Smooth muscle cell (in vitro differentiated cells): Measurements from ENCODE around the gene TTC3. TPM values are rescaled to one million over a fixed set of nuclear protein-coding genes. Genes with fewer than 3 reads are reported as not detected.

Experiments used
- DNase-seq: peaks from one replicate; lab custom pipeline; 2025; ENCODE audit not compliant: unreplicated experiment; lab: John Stamatoyannopoulos, UW
- H2AFZ ChIP-seq: fragments of 200-600 bp; sonication (generic); 2 replicates; pipeline ENCODE4 v1.6.0; 2016; ENCODE audit warnings: antibody characterized with exemption, low read depth, mild to moderate bottlenecking
- H3F3A ChIP-seq: fragments of 200-600 bp; sonication (generic); 2 replicates; pipeline ENCODE4 v1.6.0; 2017; ENCODE audit warnings: antibody characterized with exemption, low read depth
- H3K27ac ChIP-seq: fragments of 200-600 bp; sonication (generic); 2 replicates; pipeline ENCODE4 v1.5.1; 2016; ENCODE audit warnings: low read depth, mild to moderate bottlenecking
- H3K27me3 ChIP-seq: fragments of 200-600 bp; sonication (generic); 2 replicates; pipeline ENCODE4 v1.6.1; 2016; ENCODE audit warnings: low read depth, mild to moderate bottlenecking
- H3K36me3 ChIP-seq: fragments of 200-600 bp; sonication (generic); 2 replicates; pipeline ENCODE4 v1.5.1; 2016; ENCODE audit warnings: low read depth
- H3K4me1 ChIP-seq: fragments of 200-600 bp; sonication (generic); 2 replicates; pipeline ENCODE4 v1.5.1; 2016; ENCODE audit warnings: low read depth
- H3K4me2 ChIP-seq: fragments of 200-600 bp; sonication (generic); 2 replicates; pipeline ENCODE4 v1.6.0; 2016; ENCODE audit warnings: mild to moderate bottlenecking
- H3K4me3 ChIP-seq: fragments of 200-600 bp; sonication (generic); 2 replicates; pipeline ENCODE4 v1.5.1; 2016; ENCODE audit warnings: mild to moderate bottlenecking
- H3K79me2 ChIP-seq: fragments of 200-600 bp; sonication (generic); 2 replicates; pipeline ENCODE4 v1.6.0; 2016; ENCODE audit warnings: low read depth, mild to moderate bottlenecking
- H3K9ac ChIP-seq: fragments of 200-600 bp; sonication (generic); 2 replicates; pipeline ENCODE4 v1.6.0; 2016; ENCODE audit warnings: low read depth
- H3K9me3 ChIP-seq: fragments of 200-600 bp; sonication (generic); replicated peaks from 2 replicates; pipeline ENCODE4 v1.5.1; 2016; ENCODE audit warnings: low read depth
- H4K20me1 ChIP-seq: fragments of 200-600 bp; sonication (generic); 2 replicates; pipeline ENCODE4 v1.6.0; 2016; ENCODE audit warnings: low read depth
- CTCF ChIP-seq: fragments of 200-600 bp; sonication (generic); IDR thresholded peaks from 2 replicates; pipeline ENCODE4 v1.5.1; 2017; ENCODE audit warnings: borderline replicate concordance, mild to moderate bottlenecking, antibody characterized with exemption; ENCODE audit not compliant: insufficient read depth, poor library complexity, severe bottlenecking
- WGBS: methylation state at CpG from one replicate; pipeline ENCODE4 v1.1.7; 2016; ENCODE audit warnings: low lambda C conversion rate; 5-methylcytosine and 5-hydroxymethylcytosine counted together
- polyA plus RNA-seq: library from polyadenylated mRNA; unstranded; fragments of >200 nt; fragmentation: Nextera tagmentation; extraction: Ambion mirVana; gene quantifications from 2 replicates; pipeline ENCODE4 v1.2.1, GENCODE V29; 2016
- total RNA-seq: library from RNA; depleted of rRNA; stranded (reverse); fragments of >200 nt; gene quantifications from 2 replicates; pipeline ENCODE4 v1.2.3, GENCODE V29; 2014

The TTC3 gene
- total and polyA plus RNA-seq, 2 experiments from 2014 or later = 193 to 224 TPM

- Histone ChIP-seq H3K27ac (no peak overlapping the region), H4K20me1 (peaks cover 87% of the 10 kb centered on the region), H3K4me3 (no peak overlapping the region), H3K4me1 (peaks cover 6% of the 10 kb centered on the region), H3K79me2 (peaks cover 92% of the 10 kb centered on the region), H3F3A (no peaks in the 10 kb centered on the region), H3K4me2 (no peak overlapping the region), H3K9me3 (no peaks in the 10 kb centered on the region), H2AFZ (no peak overlapping the region), H3K27me3 (no peaks in the 10 kb centered on the region), H3K36me3 (no peaks in the 10 kb centered on the region), H3K9ac (no peak overlapping the region)
- TF ChIP-seq CTCF = no peak
- WGBS = 94% methylated on average over 1 of the region's 1 CpG
- no peak for DNase-seq
Measured at GRCh38 chr21:37077403-37077802, 4.3 kb downstream of the TTC3 start.

- Histone ChIP-seq H3K4me1 (peaks cover 6% of the 10 kb centered on the region), H3K4me3 (no peak overlapping the region), H3K4me2 (no peak overlapping the region), H3K79me2 (peaks cover 100% of the 10 kb centered on the region), H3F3A (no peaks in the 10 kb centered on the region), H4K20me1 (peaks cover 100% of the 10 kb centered on the region), H3K9ac (no peak overlapping the region), H3K27me3 (no peaks in the 10 kb centered on the region), H2AFZ (no peak overlapping the region), H3K36me3 (no peaks in the 10 kb centered on the region), H3K9me3 (no peaks in the 10 kb centered on the region), H3K27ac (no peak overlapping the region)
- 65% methylated on average over 6 of the region's 6 CpGs for WGBS
- DNase-seq = no peak
- TF ChIP-seq CTCF = no peak
Measured at GRCh38 chr21:37079211-37079824, 6.3 kb downstream of the TTC3 start.

GRCh38 chr21:37082375-37082774 is 9.3 kb downstream of the TTC3 start:
- Histone ChIP-seq H3F3A (no peaks in the 10 kb centered on the region), H3K9ac (no peak overlapping the region), H3K4me1 (no peaks in the 10 kb centered on the region), H3K79me2 (peaks cover 100% of the 10 kb centered on the region), H4K20me1 (peaks cover 100% of the 10 kb centered on the region), H3K27me3 (no peaks in the 10 kb centered on the region), H3K9me3 (no peaks in the 10 kb centered on the region), H3K4me2 (no peak overlapping the region), H2AFZ (no peak overlapping the region), H3K27ac (no peak overlapping the region), H3K4me3 (no peak overlapping the region), H3K36me3 (no peaks in the 10 kb centered on the region)
- no peak for TF ChIP-seq CTCF
- DNase-seq = no peak
- WGBS = 96% methylated on average over 1 of the region's 1 CpG

GRCh38 chr21:37082856-37083528 is 9.9 kb downstream of the TTC3 start:
- Histone ChIP-seq H3K27me3 (no peaks in the 10 kb centered on the region), H4K20me1 (peaks cover 100% of the 10 kb centered on the region), H3K4me2 (no peak overlapping the region), H3K27ac (no peak overlapping the region), H3K36me3 (peaks cover 4% of the 10 kb centered on the region), H3K9ac (no peak overlapping the region), H3K4me1 (no peaks in the 10 kb centered on the region), H3K79me2 (peaks cover 100% of the 10 kb centered on the region), H3K4me3 (no peak overlapping the region), H2AFZ (no peak overlapping the region), H3F3A (no peaks in the 10 kb centered on the region), H3K9me3 (no peaks in the 10 kb centered on the region)
- DNase-seq = no peak
- TF ChIP-seq CTCF = no peak
